GM21529 (cell line): ENCODE data around the gene LTBP3.
A peak's percentile ranks its signal among the peaks of the same experiment; 100 is the strongest.
"Not testable (repeated sequence)": the region's sequence is repeated elsewhere in the genome, so short reads cannot be mapped to it uniquely, and the experiment has no call there.

Experiments
- ATAC-seq: cut with Tn5 transposase; IDR thresholded peaks from one replicate; pipeline ENCODE4 v1.9.1; 2021; ENCODE audit not compliant: unreplicated experiment

Gene LTBP3

GRCh38 chr11:65538232-65538914 lies 19.8 kb downstream of the LTBP3 start:
- no peak for ATAC-seq

GRCh38 chr11:65537620-65538231 lies 20.4 kb downstream of the LTBP3 start:
- no peak for ATAC-seq

GRCh38 chr11:65537296-65537597 lies 20.9 kb downstream of the LTBP3 start:
- no peak for ATAC-seq

GRCh38 chr11:65536412-65537295 lies 21.5 kb downstream of the LTBP3 start:
- no peak for ATAC-seq

- no peak for ATAC-seq
Measured at GRCh38 chr11:65535102-65535501, 23.1 kb downstream of the LTBP3 start.

- ATAC-seq: no peak
Measured at GRCh38 chr11:65532388-65533064, 25.6 kb downstream of the LTBP3 start.

- no peak for ATAC-seq
Measured at GRCh38 chr11:65530157-65530496, 28.0 kb downstream of the LTBP3 start.

- ATAC-seq: no peak
Measured at GRCh38 chr11:65529475-65530156, 28.5 kb downstream of the LTBP3 start.

- no peak for ATAC-seq
Measured at GRCh38 chr11:65528819-65529350, 29.3 kb downstream of the LTBP3 start.

- no peak for ATAC-seq
Measured at GRCh38 chr11:65526744-65527143, 31.4 kb downstream of the LTBP3 start.

- no peak for ATAC-seq
Measured at GRCh38 chr11:65525546-65526480, 32.3 kb downstream of the LTBP3 start.

GRCh38 chr11:65524741-65525545 lies 33.2 kb downstream of the LTBP3 start, which contains the start of gene SCYL1:
Gene SCYL1, plus strand, starts transcription at chr11:65525083. Its CDS starts 71 bp downstream, at chr11:65525154.
- ATAC-seq: peak; percentile 61

- ATAC-seq: no peak
Measured at GRCh38 chr11:65524014-65524740, 34.0 kb downstream of the LTBP3 start.

- ATAC-seq: not testable (repeated sequence)
Measured at GRCh38 chr11:65523631-65523968, 34.6 kb downstream of the LTBP3 start.

- not testable (repeated sequence) for ATAC-seq
Measured at GRCh38 chr11:65522718-65523630, 35.2 kb downstream of the LTBP3 start.

- not testable (repeated sequence) for ATAC-seq
Measured at GRCh38 chr11:65521777-65522521, 36.2 kb downstream of the LTBP3 start.
